ENCODE measurements around the gene CREBL2.

- TF ChIP-seq CTCF (IDR thresholded peaks at IDR 0.05) (no peak), POLR2A (IDR thresholded peaks at IDR 0.05) (no peak)
Measured at GRCh38 chr12:12681061-12681765, 69.5 kb downstream of the CREBL2 start.

Data from testis (tissue), 2 donors.